Loucy (cell line): ENCODE data around the gene PITX3.

Source experiments
- EZH2phosphoT487 ChIP-seq: fragments of 200-600 bp; IDR thresholded peaks from 2 replicates; pipeline ENCODE4 v1.6.1; 2018; ENCODE audit warnings: antibody characterized with exemption, mild to moderate bottlenecking, moderate library complexity, borderline replicate concordance
- TF ChIP-seq, protein P1 (sequence below): fragments of 200-600 bp; sonication (generic); conservative IDR thresholded peaks from 2 replicates; pipeline ENCODE4 v1.5.1; 2014; ENCODE audit warnings: mild to moderate bottlenecking, antibody characterized with exemption, low read length

DNA sequence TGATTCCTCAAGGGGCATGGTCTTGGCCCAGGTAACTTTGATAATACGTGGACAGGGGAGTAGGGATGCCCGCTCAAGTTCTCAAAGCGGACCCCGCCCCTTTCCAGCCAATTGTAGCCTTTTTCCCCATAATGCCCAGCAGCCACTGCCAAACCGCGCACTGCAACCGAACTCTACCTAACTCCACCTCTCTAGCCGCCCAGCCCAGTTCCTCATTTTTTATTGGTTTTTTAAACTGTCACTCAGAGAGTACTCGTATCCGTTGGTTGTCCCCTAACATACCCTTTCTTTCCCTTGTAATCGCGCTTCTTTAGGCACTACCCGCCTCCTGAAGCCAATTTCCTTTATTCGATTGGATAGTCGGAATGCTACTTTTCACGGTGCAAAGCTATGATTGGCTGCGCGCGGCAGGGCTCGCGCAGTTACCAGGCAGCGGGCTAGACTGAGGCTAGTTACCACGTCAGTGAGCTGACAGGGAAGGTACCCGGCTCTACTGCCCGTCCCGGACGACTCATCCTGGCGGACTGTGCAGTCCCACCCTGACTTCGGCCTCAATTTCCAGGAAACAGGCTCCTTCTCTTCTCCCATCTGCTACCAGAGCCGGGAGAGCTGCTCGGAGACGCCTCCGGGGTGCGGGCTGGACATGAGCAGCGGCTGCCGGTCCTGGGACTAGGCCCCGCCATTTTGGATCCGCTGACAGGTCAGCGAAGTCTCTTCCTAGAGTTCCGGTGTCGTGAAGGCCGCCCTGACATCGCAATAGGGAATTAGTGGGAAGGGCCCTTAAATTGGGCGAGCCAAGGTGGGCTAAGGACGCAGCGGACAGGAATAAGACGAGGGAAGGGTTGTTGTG, 4.0 kb upstream of the PITX3 start, which contains the start of gene GBF1:
- TF ChIP-seq, protein P1, sequence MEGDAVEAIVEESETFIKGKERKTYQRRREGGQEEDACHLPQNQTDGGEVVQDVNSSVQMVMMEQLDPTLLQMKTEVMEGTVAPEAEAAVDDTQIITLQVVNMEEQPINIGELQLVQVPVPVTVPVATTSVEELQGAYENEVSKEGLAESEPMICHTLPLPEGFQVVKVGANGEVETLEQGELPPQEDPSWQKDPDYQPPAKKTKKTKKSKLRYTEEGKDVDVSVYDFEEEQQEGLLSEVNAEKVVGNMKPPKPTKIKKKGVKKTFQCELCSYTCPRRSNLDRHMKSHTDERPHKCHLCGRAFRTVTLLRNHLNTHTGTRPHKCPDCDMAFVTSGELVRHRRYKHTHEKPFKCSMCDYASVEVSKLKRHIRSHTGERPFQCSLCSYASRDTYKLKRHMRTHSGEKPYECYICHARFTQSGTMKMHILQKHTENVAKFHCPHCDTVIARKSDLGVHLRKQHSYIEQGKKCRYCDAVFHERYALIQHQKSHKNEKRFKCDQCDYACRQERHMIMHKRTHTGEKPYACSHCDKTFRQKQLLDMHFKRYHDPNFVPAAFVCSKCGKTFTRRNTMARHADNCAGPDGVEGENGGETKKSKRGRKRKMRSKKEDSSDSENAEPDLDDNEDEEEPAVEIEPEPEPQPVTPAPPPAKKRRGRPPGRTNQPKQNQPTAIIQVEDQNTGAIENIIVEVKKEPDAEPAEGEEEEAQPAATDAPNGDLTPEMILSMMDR: no peak
- no peak for TF ChIP-seq EZH2phosphoT487
